Measurements from ENCODE around the gene ENDOU.

DNA sequence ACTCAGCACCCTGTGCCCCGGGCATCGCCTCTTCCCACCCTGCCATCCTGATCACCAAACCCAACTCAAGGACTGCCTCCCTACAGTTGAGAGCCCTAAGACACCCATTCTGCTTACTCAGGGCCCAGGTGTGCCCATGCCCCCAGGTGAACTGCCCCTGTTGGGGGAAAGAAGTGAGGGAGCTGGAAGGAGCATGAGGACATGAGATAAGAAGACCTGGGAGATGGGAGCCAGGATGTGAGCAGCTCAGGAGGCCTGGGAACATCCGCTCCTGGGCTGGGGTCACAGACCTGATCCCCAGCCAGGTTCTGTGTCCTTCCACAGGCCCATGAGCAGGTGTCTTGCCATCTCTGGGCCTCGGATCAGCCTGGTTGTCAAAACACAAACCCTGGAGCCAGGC is 26.8 kb upstream of the ENDOU start:
- TF ChIP-seq, protein P1, sequence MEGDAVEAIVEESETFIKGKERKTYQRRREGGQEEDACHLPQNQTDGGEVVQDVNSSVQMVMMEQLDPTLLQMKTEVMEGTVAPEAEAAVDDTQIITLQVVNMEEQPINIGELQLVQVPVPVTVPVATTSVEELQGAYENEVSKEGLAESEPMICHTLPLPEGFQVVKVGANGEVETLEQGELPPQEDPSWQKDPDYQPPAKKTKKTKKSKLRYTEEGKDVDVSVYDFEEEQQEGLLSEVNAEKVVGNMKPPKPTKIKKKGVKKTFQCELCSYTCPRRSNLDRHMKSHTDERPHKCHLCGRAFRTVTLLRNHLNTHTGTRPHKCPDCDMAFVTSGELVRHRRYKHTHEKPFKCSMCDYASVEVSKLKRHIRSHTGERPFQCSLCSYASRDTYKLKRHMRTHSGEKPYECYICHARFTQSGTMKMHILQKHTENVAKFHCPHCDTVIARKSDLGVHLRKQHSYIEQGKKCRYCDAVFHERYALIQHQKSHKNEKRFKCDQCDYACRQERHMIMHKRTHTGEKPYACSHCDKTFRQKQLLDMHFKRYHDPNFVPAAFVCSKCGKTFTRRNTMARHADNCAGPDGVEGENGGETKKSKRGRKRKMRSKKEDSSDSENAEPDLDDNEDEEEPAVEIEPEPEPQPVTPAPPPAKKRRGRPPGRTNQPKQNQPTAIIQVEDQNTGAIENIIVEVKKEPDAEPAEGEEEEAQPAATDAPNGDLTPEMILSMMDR (conservative IDR thresholded peaks at IDR 0.05; ENCODE audit: low read depth, low read length), result no peak
- TF ChIP-seq EZH2 (IDR thresholded peaks at IDR 0.05; ENCODE audit: low read length, unreplicated experiment) (no peak), EZH2phosphoT487 (IDR thresholded peaks at IDR 0.05; ENCODE audit: borderline replicate concordance, low read length) (no peak)

All from PC-3 (cell line).